22Rv1 (cell line): ENCODE data around the gene ARMH1.

ENCODE experiments used
- ZFX ChIP-seq: fragments of 450-650 bp; IDR thresholded peaks from 2 replicates; pipeline ENCODE4 v1.6.1; 2017; ENCODE audit warnings: antibody characterized with exemption, borderline replicate concordance
- TF ChIP-seq, protein P1 (sequence below): fragments of 450-650 bp; IDR thresholded peaks from 2 replicates; pipeline ENCODE4 v1.5.1; 2017; ENCODE audit warnings: mild to moderate bottlenecking

GRCh38 chr1:44735992-44736391, 61.5 kb downstream of the ARMH1 start:
- TF ChIP-seq, protein P1, sequence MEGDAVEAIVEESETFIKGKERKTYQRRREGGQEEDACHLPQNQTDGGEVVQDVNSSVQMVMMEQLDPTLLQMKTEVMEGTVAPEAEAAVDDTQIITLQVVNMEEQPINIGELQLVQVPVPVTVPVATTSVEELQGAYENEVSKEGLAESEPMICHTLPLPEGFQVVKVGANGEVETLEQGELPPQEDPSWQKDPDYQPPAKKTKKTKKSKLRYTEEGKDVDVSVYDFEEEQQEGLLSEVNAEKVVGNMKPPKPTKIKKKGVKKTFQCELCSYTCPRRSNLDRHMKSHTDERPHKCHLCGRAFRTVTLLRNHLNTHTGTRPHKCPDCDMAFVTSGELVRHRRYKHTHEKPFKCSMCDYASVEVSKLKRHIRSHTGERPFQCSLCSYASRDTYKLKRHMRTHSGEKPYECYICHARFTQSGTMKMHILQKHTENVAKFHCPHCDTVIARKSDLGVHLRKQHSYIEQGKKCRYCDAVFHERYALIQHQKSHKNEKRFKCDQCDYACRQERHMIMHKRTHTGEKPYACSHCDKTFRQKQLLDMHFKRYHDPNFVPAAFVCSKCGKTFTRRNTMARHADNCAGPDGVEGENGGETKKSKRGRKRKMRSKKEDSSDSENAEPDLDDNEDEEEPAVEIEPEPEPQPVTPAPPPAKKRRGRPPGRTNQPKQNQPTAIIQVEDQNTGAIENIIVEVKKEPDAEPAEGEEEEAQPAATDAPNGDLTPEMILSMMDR, result no peak
- no peak for TF ChIP-seq ZFX
